ENCODE data around the gene ABHD10.
"Not testable (repeated sequence)": the region's sequence is repeated elsewhere in the genome, so short reads cannot be mapped to it uniquely, and the experiment has no call there.

Gene ABHD10

DNA sequence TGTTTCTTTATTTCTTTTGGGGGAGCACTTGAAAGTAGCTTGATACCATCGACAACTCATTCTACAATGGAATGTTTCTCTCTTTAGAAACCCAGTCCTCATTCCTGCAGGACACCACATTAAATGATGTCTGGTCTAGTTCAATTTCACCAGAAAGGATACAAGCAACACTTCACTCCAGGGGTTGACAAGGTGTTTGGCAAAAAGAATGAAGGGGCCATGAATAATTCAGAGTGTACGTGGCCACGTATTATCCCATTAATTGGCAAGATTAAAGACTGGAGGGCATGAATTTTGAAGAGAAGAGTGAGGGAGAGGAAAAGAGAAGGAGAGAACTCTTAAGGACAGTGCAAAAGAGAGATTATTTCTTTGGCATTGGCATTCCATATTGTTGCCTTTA lies 56.4 kb downstream of the ABHD10 start:
- no peak for DNase-seq

DNA sequence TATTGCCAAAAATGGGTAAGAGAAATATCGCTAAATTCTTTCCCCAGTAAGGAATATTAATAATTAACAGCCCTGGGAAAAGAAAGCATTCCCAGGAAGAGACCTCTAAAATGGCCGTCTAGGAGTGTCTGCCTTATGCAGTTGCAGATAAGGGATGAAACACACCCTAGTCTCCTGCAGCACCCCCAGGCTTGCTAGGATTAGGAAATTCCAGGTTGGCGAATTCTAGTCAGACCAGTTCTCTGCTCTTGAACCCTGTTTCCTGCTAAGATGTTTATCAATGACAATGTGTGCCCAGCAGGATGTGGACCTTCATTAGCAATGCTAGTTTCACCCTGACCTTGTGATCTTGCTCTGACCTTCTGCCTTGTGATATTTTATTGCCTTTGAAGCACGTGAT lies 58.4 kb downstream of the ABHD10 start:
- DNase-seq = not testable (repeated sequence)

DNA sequence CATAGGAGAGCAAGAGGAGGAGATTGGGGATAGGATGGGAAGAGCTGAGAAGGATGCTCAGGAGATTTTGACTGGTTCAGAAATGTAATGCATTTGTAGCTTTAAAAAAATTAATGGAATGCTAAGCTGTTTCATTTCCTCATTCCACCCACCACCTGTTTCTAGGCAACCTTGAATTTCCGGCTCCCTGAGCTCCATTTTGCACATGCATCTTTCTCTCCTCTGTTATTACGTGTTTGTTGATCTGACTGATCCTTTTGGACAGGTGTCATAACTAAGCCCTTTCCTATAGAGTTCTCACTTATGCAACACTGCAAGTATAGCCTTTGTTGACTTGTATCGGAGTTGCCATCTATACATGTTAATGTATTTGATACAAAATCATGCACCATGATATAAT lies 60.0 kb downstream of the ABHD10 start:
- no peak for DNase-seq

DNA sequence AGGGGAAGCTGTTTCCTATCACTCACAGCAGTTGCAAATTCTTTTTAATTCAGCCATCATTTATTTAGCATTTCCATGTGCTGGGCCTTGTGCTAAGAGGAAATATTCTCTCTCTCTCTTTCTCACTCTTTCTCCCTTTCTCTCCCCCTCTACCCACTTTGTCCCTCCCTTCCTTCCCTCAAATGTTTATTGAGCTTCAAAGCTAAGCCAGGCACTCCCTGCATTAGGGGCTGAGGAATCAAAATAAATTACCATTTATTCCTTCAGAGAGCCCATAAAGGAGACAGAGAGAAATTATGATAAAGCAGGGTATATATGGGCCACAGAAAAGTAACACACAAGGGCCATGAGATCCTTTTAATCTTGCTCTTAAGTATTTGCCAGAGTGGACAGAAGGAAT lies 62.5 kb downstream of the ABHD10 start:
- no peak for DNase-seq

DNA sequence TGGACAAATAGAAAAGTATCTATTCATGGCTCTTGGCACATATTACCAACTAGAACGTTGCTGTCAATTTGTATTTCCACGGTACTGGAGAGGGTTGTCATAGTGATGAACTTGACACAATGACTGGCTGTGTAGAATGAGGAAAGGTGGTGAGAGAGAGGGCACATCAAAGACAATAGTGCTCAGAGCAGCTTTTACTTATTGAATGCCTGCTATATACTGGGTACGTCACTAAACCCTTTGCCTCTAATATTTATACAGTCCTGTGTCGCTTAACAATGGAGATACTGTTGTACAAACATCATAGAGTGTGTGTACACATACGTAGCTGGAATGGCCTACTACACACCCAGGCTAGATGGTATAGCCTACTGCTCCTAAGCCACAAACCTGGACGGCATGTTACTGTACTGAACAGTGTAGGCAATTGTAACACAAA lies 64.0 kb downstream of the ABHD10 start:
- no peak for DNase-seq

Measured in stimulated activated naive CD4-positive, alpha-beta T cell (primary cell).